Spleen (tissue), 11 donors: Measurements from ENCODE around the gene GNPTG. TPM values are rescaled to one million over a fixed set of nuclear protein-coding genes. Genes with fewer than 3 reads are reported as not detected.

ENCODE experiments used
- DNase-seq: peaks from one replicate; pipeline ENCODE4 v3.0.0-alpha.2; 2020
- H3K27ac ChIP-seq, 8 donors: fragments of 200-600 bp; sonication (generic) in 7 of 8; 1 replicate in 4 of 8; 2 replicates in 4 of 8; pipeline versions ENCODE4 v1.5.0 to v1.8.0; 2016 to 2021; ENCODE audit warnings: inconsistent platforms in 4 of 8, mild to moderate bottlenecking in 4 of 8, moderate library complexity in 1 of 8
- H3K27me3 ChIP-seq, 7 donors: fragments of 200-600 bp; sonication (generic) in 6 of 7; replicated peaks in 1 of 7; 1 replicate in 4 of 7; 2 replicates in 3 of 7; pipeline versions ENCODE4 v1.5.0 to v1.8.0; 2016 to 2021; ENCODE audit warnings: inconsistent platforms in 3 of 7, mild to moderate bottlenecking in 1 of 7
- H3K36me3 ChIP-seq, 6 donors: fragments of 200-600 bp; sonication (generic) in 5 of 6; 1 replicate in 4 of 6; 2 replicates in 2 of 6; pipeline versions ENCODE4 v1.5.0 to v1.8.0; 2016 to 2021; ENCODE audit warnings: inconsistent platforms in 2 of 6
- H3K4me1 ChIP-seq, 6 donors: fragments of 200-600 bp; sonication (generic) in 5 of 6; 1 replicate in 3 of 6; 2 replicates in 3 of 6; pipeline versions ENCODE4 v1.5.0 to v1.8.0; 2016 to 2021; ENCODE audit warnings: inconsistent platforms in 3 of 6
- H3K4me3 ChIP-seq, 8 donors: fragments of 200-600 bp; sonication (generic) in 7 of 8; 1 replicate in 4 of 8; 2 replicates in 4 of 8; pipeline versions ENCODE4 v1.5.0 to v1.8.0; 2016 to 2021; ENCODE audit warnings: inconsistent platforms in 4 of 8, mild to moderate bottlenecking in 4 of 8, moderate library complexity in 2 of 8
- H3K9me3 ChIP-seq, 8 donors: fragments of 200-600 bp; sonication (generic) in 7 of 8; 1 replicate in 4 of 8; 2 replicates in 4 of 8; pipeline versions ENCODE4 v1.5.0 to v1.8.0; 2016 to 2021; ENCODE audit warnings: inconsistent platforms in 4 of 8
- CTCF ChIP-seq, 11 experiments: fragments of 200-600 bp in 7 of 11; fragments of 450-650 bp in 4 of 11; sonication (generic) in 4 of 11; IDR thresholded peaks in 8 of 11; conservative IDR thresholded peaks in 3 of 11; 1 replicate in 7 of 11; 2 replicates in 4 of 11; pipeline versions ENCODE4 v1.4.0 to v1.8.0; 2016 to 2021; ENCODE audit warnings: antibody characterized with exemption in 11 of 11, inconsistent platforms in 4 of 11, mild to moderate bottlenecking in 1 of 11
- POLR2A ChIP-seq, 3 donors: fragments of 450-650 bp; IDR thresholded peaks; one replicate each; pipeline ENCODE4 v1.5.1; 2017; ENCODE audit warnings: antibody characterized with exemption in 3 of 3, mild to moderate bottlenecking in 1 of 3
- POLR2AphosphoS5 ChIP-seq, 3 donors: sonication (generic); formaldehyde crosslinking; IDR thresholded peaks; one replicate each; pipeline ENCODE4 v1.5.1; 2017; ENCODE audit warnings: antibody characterized with exemption in 3 of 3
- whole genome bisulfite sequencing, 5 donors: extraction: QIAGEN DNeasy Blood & Tissue Kit in 3 of 5; methylation state at CpG; one replicate each; pipeline versions ENCODE4 v1.1.5 to v1.1.7; 2013 to 2018; 5-methylcytosine and 5-hydroxymethylcytosine counted together
- intact Hi-C: fragments of 100-400 bp; cut with DNase I; formaldehyde crosslinking; loops from one replicate; pipeline ENCODE4 v1.15.0; 2023; ENCODE audit warnings: low total_unique reads
- polyA plus RNA-seq, 3 donors: library from polyadenylated mRNA; stranded (reverse); fragments of 200-250 nt; gene quantifications; one replicate each; pipeline ENCODE4 v1.2.1, GENCODE V29; 2013
- total RNA-seq, 7 donors: library from RNA; depleted of rRNA in 3 of 7; stranded (reverse); fragments of >200 nt in 3 of 7; fragmentation: NEBNext Ultra II Directional in 4 of 7; extraction: Animal tissue kit (Norgen Biotek cat#: 25700) in 4 of 7; gene quantifications; one replicate each; pipeline versions ENCODE4 v1.1.0 to v1.2.1, GENCODE V29; 2016 to 2021
- donor health status: healthy with polysubstance abuse.
- donor health status: DM: no; HTN: no; CAD: no; lungs with moderate emphysema.
- donor health status: DM: no; HTN: no; CAD: no.
- donor health status: Bipolar disorder and iron deficiency.
- donor health status: healthy.
- donor health status: DM: no; HTN: no; CAD: no.
- donor health status: DM: yes; HTN: yes; CAD: no.

Gene GNPTG
- total and polyA plus RNA-seq, 10 donors, result 55.6 to 80.6 (median 65.4) TPM

- no peak for TF ChIP-seq CTCF (IDR thresholded peaks at IDR 0.05 in 8 of 11, conservative IDR thresholded peaks at IDR 0.05 in 3 of 11)
- TF ChIP-seq POLR2A (IDR thresholded peaks at IDR 0.05), result no peak
- TF ChIP-seq POLR2AphosphoS5 (IDR thresholded peaks at IDR 0.05), result peak in 1 of 3 donors; percentile 8
- H3K4me1 ChIP-seq, result peaks cover 24 to 64% (median 50%) of the 10 kb centered on the region in 6 donors
- peaks cover 3 to 65% (median 53%) of the 10 kb centered on the region in 6 donors for H3K36me3 ChIP-seq
- WGBS, 5 donors, result 78 to 92% (median 88%) methylated on average over 5 to 15 of the region's 15 CpGs
- H3K27me3 ChIP-seq, result no peaks in the 10 kb centered on the region
- H3K27ac ChIP-seq, result peak overlapping the region in 1 of 8 donors; percentile 98
- no peak for DNase-seq
- no peaks in the 10 kb centered on the region for H3K9me3 ChIP-seq
- no peak overlapping the region for H3K4me3 ChIP-seq
- intact Hi-C loops, result no loop called here
Measured at GRCh38 chr16:1312903-1313302, 38.8 kb upstream of the GNPTG start.

- Histone ChIP-seq H3K4me3 (no peak overlapping the region), H3K4me1 (peaks cover 24 to 59% (median 46%) of the 10 kb centered on the region in 6 donors), H3K27ac (no peak overlapping the region), H3K36me3 (peaks cover 3 to 74% (median 62%) of the 10 kb centered on the region in 6 donors), H3K9me3 (no peaks in the 10 kb centered on the region), H3K27me3 (no peaks in the 10 kb centered on the region)
- DNase-seq, result no peak
- intact Hi-C loops, result no loop called here
- WGBS, 5 donors, result 88 to 91% (median 90%) methylated on average over 25 to 38 of the region's 38 CpGs
- TF ChIP-seq POLR2AphosphoS5 (IDR thresholded peaks at IDR 0.05) (peak in 1 of 3 donors; percentile 41), CTCF (IDR thresholded peaks at IDR 0.05 in 8 of 11, conservative IDR thresholded peaks at IDR 0.05 in 3 of 11) (no peak)
Measured at GRCh38 chr16:1313721-1314369, 37.9 kb upstream of the GNPTG start.

- Histone ChIP-seq H3K4me3 (no peak overlapping the region), H3K27me3 (no peaks in the 10 kb centered on the region), H3K4me1 (peaks cover 24 to 66% (median 45%) of the 10 kb centered on the region in 6 donors), H3K9me3 (no peaks in the 10 kb centered on the region), H3K27ac (no peak overlapping the region), H3K36me3 (peaks cover 3 to 81% (median 69%) of the 10 kb centered on the region in 6 donors)
- intact Hi-C loops, result no loop called here
- 86 to 92% (median 89%) methylated on average over 14 to 28 of the region's 28 CpGs for WGBS, 5 donors
- DNase-seq, result no peak
- no peak for TF ChIP-seq POLR2A (IDR thresholded peaks at IDR 0.05)
- TF ChIP-seq POLR2AphosphoS5 (IDR thresholded peaks at IDR 0.05), result peak in 1 of 3 donors; percentile 22
Measured at GRCh38 chr16:1314399-1315068, 37.2 kb upstream of the GNPTG start.

GRCh38 chr16:1315081-1316032 is 36.4 kb upstream of the GNPTG start:
- DNase-seq, result no peak
- H3K4me1 ChIP-seq, result peaks cover 24 to 70% (median 46%) of the 10 kb centered on the region in 6 donors
- no peaks in the 10 kb centered on the region for H3K27me3 ChIP-seq
- intact Hi-C loops, result no loop called here
- TF ChIP-seq CTCF (IDR thresholded peaks at IDR 0.05 in 8 of 11, conservative IDR thresholded peaks at IDR 0.05 in 3 of 11), result no peak
- no peak for TF ChIP-seq POLR2AphosphoS5 (IDR thresholded peaks at IDR 0.05)
- no peak for TF ChIP-seq POLR2A (IDR thresholded peaks at IDR 0.05)
- WGBS, 5 donors, result 86 to 91% (median 87%) methylated on average over 23 to 46 of the region's 46 CpGs
- H3K27ac ChIP-seq, result no peak overlapping the region
- peaks cover 3 to 89% (median 78%) of the 10 kb centered on the region in 6 donors for H3K36me3 ChIP-seq
- H3K4me3 ChIP-seq, result no peak overlapping the region
- no peaks in the 10 kb centered on the region for H3K9me3 ChIP-seq
